Choroid plexus epithelial cell (primary cell): Measurements from ENCODE around the gene FREM3.
"Not testable (repeated sequence)": the region's sequence is repeated elsewhere in the genome, so short reads cannot be mapped to it uniquely, and the experiment has no call there.

Experiments used
- DNase-seq: peaks from one replicate; pipeline ENCODE4 v3.0.0-alpha.2; 2010; ENCODE audit warnings: low read depth
- H3K4me3 ChIP-seq: 2 replicates; pipeline ENCODE4 v1.5.1; 2011; ENCODE audit warnings: low read depth, mild to moderate bottlenecking, control low read depth, low read length, moderate library complexity
- CTCF ChIP-seq: conservative IDR thresholded peaks from 2 replicates; pipeline ENCODE4 v1.5.1; 2011; ENCODE audit warnings: low read depth, mild to moderate bottlenecking, control low read depth, inconsistent platforms, low read length, moderate library complexity

FREM3 gene

GRCh38 chr4:143700416-143701352 lies at the start of gene FREM3:
FREM3 (minus strand) TSS chr4:143700675; CDS start chr4:143700675, 0 bp downstream.
- no peak for TF ChIP-seq CTCF
- no peak for DNase-seq
- H3K4me3 ChIP-seq = no peak within 1 kb of the TSS

GRCh38 chr4:143745874-143746273 lies 45.4 kb upstream of the FREM3 start:
- no peak for DNase-seq
- TF ChIP-seq CTCF = no peak
- H3K4me3 ChIP-seq = no peak overlapping the region

- DNase-seq = peak; percentile 15
- no peak for TF ChIP-seq CTCF
- H3K4me3 ChIP-seq = no peak overlapping the region
Observed at GRCh38 chr4:143743591-143743990, 43.1 kb upstream of the FREM3 start.

DNA sequence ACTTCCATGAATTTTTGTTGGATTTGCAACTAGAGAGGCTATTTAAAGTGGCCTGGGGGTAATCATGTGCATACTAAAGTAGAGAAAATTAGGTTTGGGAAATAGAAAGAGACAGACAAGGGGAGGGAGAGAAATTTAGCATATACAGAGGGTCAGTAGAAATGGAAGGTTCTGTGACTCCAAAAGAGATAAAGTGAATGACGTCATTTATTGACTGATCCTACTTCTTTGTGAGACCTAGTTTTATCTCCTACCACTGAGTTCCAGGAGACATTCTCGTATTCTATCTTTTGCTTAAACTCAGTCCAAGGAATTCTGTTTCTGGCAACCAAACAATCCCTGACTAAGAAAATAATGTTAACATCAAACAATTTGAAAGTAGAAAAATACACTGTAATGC lies 42.4 kb upstream of the FREM3 start:
- no peak for TF ChIP-seq CTCF
- DNase-seq = no peak
- H3K4me3 ChIP-seq = no peak overlapping the region

DNA sequence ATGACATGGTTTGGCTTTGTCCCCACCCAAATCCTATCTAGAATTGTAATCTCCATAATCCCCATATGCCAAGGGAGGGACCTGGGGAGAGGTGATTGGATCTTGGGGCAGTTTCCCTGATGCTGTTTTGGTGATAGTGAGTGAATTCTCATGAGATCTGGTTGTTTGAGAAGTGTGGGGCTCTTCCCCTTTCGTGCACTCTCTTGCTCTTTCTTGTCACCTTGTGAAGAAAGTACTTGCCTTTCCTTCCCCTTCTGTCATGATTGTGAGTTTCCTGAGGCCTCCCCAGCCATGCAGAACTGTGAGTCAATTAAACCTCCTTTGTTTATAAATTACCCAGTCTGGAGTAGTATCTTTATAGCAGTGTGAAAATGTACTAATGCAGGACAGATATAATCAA lies 36.4 kb upstream of the FREM3 start:
- DNase-seq = no peak
- no peak for TF ChIP-seq CTCF
- H3K4me3 ChIP-seq = no peak overlapping the region

- DNase-seq = not testable (repeated sequence)
Observed at GRCh38 chr4:143736061-143736460, 35.6 kb upstream of the FREM3 start.

DNA sequence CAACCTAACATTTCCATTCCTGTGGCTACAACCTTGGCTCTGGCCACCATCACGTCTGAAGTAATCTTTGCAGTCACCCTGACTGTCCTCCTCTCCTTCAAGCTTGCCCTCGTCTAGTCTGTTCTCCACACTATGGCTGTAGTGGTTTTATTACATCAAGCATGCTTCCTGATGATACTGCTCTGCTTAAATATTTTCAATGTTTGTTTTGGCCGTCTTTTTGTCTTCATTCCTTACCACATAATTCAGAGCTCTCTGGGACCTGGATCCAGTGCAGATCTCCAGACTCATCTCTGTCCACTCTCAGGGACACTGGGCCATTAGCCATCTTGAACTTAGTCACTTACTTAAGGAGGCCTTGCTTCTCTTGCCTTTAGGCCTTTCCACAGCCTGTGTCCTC lies 27.7 kb upstream of the FREM3 start:
- no peak for TF ChIP-seq CTCF
- peak; percentile 67 for DNase-seq
- H3K4me3 ChIP-seq = no peak overlapping the region

More at GRCh38 chr4:143736061-143736460, 35.6 kb upstream of the FREM3 start:
- H3K4me3 ChIP-seq = not testable (repeated sequence)
